Amniotic epithelial cell (primary cell): ENCODE data around the gene HOTAIR.

Experiments used
- DNase-seq: peaks from one replicate; pipeline ENCODE4 v3.0.0-alpha.2; 2010; ENCODE audit warnings: low read depth

HOTAIR gene

DNA sequence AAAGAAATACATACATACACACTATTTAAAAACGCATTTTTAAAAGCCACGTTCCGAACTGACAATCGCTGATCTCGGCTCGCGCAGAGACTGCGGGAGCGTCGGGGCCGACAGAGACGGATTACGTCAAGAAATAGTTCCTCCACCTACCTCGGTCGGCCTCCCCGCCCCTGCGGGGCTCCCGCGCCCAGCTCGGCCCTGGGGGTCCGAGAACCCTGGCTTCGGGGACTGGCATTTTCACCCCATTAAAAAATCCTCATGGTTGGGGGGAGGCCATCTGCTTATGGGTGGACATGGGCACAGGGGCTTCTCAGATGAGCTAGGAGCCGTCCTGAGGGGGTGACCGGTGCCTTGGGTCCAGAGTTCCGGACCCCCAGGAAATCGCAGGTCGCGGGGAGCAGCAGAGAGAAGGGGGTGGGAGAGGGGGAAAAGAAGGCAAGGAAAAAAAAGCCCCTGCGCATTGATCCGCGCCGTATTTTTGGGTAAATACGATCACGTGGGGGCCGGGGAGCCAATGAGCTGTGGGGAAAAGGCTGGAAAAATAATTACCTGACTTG lies 24.9 kb upstream of the HOTAIR start:
- DNase-seq = peak; percentile 91

DNA sequence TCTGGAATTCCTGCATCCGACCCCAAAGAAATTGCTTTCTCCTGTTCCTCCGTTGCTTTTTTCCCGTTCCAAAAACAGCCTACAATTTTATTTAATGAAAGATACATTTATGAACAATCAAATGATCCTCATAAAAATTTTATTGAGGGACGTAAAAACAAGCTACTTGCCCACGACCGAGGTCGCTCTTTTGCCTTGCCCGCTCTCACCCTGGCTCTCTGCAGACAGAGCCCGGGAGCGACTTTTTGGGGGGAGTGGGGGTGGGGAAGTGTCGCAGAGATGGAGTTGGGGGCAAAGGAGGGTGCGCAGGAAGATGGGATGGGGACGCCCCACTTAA lies 24.1 kb upstream of the HOTAIR start:
- no peak for DNase-seq

DNA sequence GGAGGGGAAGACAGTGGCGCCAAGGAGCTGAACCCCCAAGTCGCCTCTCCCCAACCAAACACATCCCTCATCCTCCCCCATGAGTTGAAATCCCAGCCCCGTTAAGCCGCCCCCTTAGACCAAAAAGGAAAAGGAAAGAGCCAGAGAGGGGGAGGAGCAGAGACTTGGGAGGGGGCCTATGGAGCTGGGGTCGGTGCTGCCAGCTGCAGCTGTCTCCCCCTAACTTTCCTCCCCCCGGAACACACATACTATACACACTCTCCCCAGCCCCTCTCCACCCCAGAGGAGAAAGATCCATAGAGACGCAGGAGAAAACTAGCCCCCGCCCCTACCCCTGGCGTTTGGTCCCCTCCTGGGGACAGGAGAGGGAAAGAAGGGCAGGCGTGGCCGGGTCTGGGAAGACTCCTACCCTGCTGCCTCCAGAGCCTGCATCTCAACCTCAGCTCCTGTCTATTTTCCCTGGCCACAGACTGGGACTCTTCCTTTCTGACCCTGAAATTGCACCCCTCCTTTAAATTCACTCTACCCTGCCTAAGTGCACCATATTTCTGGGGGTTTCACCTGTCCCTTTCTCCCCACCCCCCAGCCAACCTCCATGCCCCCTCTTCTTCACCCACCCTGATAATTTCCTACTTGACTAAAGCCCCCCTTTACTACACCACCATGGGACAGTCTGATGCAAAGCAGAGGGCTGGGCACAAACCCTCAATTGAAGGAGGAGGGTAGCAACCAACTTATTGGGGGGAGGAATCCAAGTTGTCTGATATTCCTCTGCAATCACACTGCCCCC lies 23.6 kb upstream of the HOTAIR start:
- no peak for DNase-seq

DNA sequence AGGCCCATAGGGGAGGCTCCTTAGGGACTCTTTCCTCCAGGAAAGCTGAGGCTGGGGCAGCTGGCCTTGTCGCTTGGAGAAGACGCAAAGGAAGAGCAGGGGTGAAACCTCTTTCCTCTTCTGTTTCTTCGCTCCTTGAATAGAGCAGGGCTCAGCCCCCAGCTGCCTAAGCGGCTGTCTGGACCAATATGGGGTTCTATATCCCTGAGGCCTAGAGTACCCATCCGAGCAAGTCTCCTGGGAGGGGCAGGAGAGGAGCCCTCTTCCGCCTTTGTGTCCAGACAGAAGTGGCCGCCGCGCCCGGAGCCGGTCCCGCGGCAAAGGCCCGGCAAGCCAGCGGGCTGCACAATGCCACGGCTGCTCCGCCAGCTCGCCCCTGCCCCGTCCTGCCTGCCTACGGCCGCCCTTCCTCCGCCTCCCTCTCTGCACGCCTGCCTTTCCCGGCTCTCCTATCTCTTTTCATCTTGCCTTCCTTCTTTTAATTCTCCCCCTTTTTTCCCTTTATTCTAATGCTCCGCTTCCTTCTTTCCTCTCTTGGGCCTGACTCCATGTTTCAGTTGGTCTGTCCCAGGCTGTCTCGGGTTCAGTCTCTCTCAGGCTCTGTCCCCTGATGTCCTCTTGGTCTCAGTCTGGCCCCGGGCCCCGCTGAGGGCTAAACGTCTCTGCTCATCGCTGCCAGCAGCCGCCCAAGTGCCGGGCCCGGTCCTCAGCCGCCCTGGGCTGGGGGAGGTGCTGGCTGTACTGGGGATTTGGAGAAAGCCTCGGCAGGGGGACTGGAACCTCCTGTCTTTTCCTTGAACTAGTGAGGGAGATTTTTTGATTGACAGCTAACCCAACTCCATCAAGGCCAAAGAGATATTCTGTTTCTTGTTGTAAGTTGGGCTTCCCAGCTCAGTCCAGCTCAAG lies 22.7 kb upstream of the HOTAIR start:
- no peak for DNase-seq

DNA sequence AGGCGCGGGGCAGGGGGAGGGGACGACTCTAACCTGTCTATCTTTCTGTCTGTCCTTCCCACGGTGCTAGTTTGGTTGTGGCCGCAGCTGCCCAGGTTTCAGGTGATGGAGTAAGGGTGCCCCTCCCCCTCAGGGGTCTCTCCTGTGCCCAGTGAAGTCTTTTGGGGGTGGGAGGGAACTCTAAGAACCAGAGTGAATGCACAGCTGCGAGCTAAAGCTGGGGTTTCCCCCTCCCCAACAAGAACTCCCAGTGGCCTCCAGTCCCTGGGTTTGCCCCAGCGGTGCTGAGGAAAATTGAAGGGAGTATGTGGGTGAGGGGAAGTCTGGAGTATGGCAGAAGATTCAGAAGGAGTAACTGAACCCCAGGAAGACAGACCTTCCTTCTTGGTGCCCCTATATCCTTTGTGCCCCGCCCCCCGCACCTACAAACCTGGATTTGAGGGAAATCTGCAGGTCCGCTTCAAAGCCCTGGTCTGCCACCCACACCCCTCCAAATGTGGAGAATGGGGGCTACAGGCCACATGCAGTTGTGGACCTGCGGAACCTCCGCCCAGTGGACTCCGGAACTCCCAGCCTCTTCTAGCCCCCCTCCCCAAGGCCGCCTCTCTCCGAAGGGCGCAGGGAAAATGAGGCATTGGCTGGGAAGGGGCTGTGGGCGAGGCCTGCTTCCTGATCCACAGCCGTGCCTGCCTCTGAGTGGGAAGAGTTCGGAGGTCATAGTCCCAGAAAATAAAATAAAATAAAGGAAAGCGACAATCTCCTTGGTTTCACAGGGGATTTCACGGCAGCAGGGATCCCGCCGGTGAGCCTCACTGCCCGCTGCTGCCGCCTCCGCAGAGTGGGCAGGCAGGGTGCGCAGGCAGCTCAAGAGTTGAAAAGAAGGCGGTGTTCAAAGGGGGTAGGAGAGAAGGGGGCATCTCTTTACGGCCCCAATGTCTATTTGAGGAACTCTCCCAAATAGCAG lies 21.8 kb upstream of the HOTAIR start:
- no peak for DNase-seq

DNA sequence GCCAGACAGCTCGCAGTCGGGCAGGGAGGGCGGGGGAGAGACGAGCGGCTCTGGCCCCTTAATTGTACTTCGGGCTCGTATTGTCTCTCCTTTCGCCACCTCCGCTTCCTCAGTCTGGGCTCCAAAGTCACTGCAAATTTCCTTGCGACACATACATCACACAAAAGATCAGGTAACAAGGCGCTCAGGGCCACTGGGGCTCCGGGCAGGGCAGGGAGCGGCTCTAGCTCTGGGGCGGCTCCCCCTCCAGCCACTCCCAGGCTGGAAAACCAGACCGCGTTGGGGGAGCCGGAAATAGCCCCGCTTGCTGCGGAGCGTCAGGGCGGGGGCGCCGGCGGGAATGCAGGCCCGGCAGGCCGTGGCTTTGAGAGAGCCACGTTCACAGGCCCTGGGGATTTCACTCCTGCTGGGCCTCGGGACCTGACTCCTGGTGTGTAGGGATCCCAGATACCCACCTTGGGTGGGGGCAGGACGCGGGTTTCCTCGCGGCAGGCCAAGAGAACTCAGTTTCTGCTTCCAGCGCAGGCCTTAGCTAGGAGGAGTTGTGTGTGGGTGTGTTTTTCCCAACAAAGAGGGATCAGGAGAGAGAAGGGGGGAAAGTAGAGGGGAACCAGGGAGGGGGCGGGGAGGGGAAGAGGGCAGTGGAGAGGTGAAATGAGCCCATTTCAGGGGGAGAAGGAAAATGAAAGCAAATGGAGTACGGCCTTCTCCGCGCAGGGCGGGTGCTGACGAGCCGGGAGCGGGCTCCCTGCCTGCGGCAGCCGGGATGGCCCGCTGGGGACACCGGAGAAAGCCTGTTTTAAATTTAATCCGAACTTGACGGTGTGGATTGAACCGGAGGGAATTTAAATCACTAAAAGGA lies 20.9 kb upstream of the HOTAIR start:
- no peak for DNase-seq

DNA sequence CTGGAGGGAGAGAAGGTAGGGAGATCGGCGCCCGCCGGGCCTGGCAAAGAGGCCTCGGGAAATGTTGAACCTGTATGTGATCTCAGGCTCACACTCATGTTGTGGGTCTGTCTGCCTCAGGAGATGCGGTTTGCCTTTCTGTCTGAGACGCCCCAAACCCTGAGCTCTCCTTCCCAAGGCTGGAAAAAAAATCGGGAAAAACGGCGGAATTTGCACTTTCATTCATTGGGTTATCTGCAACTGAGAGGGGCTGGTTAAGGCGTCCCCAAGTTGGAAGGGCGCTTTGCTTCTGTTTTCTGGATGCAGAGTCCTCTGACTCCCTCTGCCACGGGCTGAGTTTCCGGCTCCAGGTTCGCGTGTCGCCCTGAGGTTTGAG lies 20.2 kb upstream of the HOTAIR start:
- DNase-seq = no peak

DNA sequence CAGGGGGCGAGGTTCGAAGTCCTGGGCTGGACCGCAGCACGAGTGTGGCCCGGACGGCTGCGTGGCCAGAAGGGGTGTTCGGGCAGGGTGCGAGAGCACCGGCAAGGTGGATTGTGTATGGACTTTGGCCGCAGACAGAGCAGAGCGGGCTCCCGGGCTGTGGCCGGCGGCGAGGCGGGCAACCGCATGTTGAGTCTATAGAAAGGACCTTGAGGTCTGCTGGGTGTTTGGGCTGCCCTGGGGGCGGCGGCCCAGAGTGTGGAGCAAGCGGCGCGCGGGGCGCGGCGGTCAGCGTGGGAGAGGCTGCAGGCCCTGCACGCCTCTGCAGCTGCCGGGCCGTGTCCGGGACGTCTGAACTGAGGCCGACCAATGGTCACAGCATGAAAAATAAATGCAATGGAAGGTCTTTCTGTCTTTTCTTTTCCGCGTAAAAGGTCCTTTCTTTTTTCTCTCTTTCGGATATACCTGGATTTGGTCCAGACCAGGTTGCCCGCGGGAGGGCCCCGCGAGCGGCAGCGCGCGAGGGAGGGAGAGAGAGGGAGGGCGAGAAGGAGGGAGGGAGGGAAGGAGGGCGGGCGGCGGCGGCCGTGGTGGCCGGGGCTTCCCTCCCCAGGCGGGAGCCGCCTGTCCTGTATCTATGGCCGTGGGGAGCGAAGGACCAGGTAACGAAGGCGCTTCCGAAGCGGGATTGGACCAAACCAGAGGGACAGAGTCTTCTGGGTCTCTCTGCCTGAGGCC lies 19.7 kb upstream of the HOTAIR start:
- peak; percentile 39 for DNase-seq

DNA sequence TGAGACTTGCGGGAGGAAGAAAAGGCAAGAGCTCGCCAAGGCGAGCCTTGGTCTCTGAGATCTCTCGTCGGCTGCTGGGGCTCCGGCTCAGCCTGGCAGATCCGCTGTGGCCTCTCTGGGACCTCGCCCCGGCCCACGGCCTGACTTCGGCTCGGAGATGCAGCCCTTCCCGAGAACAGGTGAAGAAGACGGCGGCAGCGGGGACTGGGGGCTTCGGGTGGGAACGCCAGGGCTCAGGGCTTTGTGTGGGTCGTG lies 19.2 kb upstream of the HOTAIR start:
- no peak for DNase-seq

DNA sequence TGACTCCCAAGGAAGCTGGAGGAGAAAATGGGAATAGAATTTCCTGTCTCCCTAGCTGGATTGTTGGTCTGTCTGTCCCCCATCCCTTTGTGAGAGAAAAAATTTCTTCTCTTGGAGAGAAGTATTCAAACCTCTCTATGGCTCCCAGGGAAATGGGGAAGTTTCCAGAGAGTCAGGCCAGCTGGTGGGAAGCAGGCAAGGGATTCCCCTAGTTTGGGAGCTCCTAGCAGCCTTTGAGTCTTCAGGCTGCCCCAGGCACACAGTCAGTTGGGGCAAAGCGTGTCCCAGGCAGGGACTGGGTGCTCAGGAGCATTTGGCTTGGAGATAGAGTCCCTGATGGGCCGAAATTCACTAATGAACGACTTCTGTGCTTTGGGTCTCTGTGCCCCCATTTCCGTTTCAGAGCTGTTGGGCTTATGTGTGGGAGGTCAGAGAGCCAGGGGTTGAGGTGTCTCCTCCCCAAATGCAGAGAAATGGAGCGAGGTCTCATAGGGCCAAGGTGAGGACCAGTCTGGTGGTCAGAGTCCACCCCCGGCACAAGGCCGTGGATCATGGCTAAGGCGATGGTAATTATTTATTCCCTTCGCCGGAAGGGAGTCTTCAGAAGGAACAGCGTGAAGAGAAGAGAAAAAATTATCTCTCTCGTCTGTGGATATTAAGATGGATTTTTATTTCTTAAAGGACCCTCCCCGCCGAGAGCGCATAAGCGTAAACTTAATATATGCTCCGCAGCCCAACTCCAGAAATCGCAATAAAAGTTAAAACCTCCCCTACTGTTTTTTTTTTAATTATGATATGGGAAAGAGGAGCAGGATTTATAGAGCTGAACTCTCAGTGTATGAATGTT lies 18.6 kb upstream of the HOTAIR start:
- no peak for DNase-seq

DNA sequence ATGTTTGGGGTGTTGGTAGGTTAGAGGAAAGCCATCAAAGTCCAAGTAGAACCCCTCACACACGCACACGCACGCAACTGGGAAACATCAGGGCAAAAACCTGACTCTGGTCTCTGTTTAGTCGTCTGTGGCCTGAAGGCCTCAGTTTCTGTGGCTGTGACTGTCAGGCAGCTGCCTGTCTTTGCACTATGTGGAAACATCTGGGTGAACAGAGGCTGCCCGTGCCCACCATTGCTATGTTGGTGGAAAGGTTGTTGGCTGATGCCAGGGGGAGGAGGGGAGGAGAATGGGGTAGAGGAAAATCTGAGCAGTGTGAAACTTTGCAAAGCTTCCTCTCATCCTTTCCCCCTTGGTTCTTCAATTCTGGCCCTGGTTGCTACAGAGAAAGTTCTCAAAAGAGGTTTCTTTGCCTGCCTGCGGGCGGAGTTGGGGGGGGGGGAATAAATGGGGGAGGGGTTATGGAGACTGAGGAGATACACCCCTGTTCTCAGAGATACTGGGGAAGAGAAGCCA lies 17.7 kb upstream of the HOTAIR start:
- no peak for DNase-seq

DNA sequence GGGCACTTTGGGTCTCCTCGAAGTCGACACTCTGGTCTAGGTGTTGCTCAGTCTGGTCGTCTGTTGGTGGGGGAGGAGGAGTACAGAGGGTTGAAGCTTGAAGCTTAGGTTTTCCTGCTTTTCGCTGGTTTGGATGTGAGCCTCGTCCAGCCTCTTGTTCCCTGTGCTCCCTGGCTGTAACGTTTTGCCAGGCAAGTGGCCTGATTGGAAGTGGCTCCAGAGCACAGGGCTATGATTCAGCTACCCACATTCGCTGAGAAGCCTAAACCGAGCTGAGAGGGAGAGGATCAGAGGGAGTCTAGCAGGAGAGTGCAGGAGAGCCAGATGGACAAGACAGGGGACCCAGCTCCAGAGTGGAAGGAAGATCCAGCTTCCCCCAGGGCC lies 16.3 kb upstream of the HOTAIR start:
- no peak for DNase-seq

DNA sequence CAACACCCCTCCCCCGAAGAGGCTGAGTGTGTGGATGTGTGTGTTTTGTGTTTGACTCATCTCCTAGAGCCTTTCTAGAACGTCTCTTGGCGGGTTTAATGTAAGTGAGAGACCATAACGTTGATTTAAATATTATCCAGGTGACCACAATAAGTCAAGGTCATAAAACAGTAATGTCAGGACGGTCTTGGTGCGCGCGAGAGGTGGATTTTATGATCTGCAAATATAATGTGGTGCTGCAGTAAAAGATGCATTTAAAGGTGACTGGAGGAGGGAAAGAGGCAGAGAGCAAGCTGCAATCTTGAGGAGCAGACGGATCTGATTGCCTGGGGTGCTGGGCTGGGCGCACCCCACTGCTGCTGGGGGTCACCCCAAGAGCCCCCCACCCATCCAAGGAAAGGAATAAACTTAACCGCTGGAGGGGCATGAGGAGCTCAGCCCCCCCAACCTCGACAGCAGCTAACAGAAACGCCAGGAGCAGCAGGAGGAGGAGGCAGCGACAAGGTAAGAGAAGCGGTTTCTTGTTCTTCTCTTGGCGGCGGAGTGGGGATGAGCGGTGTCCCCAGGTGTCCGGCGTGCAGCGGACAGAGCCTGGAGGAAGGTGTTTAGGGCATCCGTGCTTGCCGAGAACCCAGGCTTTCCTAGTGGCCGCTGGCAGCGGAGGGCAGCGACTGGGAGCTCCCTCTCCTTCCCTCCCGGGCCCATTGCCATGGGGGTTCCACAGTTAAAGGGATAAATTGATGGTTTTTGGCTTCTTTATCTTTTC lies 15.7 kb upstream of the HOTAIR start:
- no peak for DNase-seq

DNA sequence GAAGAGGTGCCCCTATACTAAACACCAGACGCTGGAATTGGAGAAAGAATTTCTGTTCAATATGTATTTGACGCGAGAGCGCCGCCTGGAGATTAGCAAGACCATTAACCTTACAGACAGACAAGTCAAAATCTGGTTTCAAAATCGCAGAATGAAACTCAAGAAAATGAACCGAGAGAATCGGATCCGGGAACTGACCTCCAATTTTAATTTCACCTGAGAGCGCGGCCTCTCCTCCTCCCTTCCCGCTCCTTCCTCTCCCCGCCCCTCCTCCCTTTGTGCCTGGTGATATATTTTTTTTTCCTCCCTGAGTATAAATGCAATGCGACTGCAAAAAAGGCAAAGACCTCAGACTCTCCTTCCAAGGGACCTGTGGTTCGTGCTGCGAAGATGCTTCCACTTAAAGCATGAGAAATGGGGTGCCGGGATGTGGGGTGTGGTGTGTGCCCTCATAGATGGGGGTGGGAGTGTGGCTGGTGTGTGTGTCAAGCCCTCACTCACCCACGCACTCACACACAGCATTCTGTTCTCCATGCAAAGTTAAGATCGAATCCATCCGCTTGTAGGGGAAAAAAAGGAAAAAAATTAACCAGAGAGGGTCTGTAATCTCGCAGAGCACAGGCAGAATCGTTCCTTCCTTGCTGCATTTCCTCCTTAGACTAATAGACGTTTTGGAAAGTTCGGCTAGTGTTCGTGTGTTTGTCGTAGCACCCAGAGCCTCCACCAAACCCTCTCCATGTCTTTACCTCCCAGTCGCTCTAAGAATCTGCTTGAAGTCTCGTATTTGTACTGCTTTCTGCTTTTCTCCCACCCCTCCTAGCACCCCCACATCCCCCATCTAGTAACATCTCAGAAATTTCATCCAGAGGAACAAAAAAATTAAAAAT lies 14.7 kb upstream of the HOTAIR start:
- peak; percentile 42 for DNase-seq

DNA sequence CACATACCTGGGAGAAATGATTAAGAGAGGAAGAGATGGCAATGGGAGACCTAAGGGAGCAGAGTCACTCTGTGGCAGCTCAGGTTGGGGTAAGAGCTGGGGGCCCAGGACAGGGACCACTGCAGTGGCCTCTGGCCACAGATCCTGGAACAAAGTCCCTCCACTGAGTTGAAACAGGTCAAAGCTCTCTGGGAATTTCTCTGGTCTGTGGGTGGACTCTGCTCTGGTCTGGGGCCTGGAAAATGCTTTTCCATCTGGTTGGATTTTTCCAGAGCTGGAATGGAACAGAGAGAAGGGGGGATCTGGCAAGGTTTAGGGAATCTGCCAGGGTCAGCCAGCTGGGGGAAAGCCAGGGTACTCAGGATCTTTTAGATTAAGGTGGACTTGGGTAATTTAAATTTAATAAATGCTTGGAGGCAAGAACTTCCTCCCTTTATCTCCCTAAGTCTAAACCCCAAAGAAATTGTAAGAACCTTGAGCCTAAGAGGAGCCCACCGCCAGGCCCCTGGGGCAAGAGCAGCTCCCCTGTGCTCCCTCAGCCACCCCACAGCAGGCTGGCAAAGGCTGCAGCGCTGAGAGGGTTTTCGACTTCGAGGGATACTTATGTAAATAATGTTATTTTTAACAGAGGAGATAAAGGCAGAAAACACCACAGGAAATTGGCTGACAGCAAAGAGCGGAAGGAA lies 13.9 kb upstream of the HOTAIR start:
- no peak for DNase-seq

DNA sequence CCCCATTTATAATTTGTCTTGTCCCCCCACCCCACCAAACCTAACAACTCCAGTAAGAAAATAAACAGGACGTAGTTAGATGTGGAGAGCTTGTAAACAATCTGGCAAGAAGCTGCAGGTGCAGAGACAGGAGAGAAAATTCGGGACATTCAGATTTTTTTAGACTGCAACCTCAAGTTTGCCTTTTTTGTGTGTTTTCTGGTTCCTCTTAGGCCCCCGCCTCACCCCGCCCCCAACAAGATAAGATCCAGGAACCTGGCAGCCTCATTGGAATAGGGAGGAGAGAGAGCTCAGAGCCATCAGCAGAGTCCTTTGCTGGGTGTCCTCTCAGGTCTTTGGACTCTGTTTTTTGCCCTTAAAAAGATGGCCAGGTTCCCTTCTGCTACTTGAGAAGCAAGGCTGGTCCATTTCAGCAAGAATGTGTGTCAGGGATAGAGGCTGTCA lies 13.1 kb upstream of the HOTAIR start:
- DNase-seq = no peak
